Fibroblast of skin of left biceps (primary cell): ENCODE measurements around the gene GSTT4.
"Not testable (repeated sequence)": the region's sequence is repeated elsewhere in the genome, so short reads cannot be mapped to it uniquely, and the experiment has no call there.

ENCODE experiments used
- DNase-seq, 2 experiments: peaks; one replicate each; pipeline ENCODE4 v3.0.0-alpha.2; 2013; ENCODE audit warnings: low read depth in 2 of 2

The GSTT4 gene

GRCh38 chr22:24005201-24005600 is at the start of gene GSTT4:
TSS of gene GSTT4 (minus strand) at chr22:24005453. CDS start at chr22:24005356, 97 bp downstream.
- no peak for DNase-seq

GRCh38 chr22:24054356-24054755 is 49.1 kb upstream of the GSTT4 start:
- DNase-seq, result no peak

GRCh38 chr22:24053481-24054226 is 48.4 kb upstream of the GSTT4 start:
- DNase-seq, result no peak

GRCh38 chr22:24051568-24051967 is 46.3 kb upstream of the GSTT4 start:
- no peak for DNase-seq

- no peak for DNase-seq
Measured at GRCh38 chr22:24051028-24051427, 45.8 kb upstream of the GSTT4 start.

GRCh38 chr22:24049978-24050377 is 44.7 kb upstream of the GSTT4 start:
- DNase-seq, result no peak

GRCh38 chr22:24049211-24049610 is 44.0 kb upstream of the GSTT4 start:
- DNase-seq, result no peak

- no peak for DNase-seq
Measured at GRCh38 chr22:24046024-24046423, 40.8 kb upstream of the GSTT4 start.

- DNase-seq, result no peak
Measured at GRCh38 chr22:24043958-24044357, 38.7 kb upstream of the GSTT4 start.

GRCh38 chr22:24043465-24043864 is 38.2 kb upstream of the GSTT4 start:
- not testable (repeated sequence) for DNase-seq

GRCh38 chr22:24040946-24041345 is 35.7 kb upstream of the GSTT4 start:
- DNase-seq, result no peak

- no peak for DNase-seq
Measured at GRCh38 chr22:24039046-24039445, 33.8 kb upstream of the GSTT4 start.

- no peak for DNase-seq
Measured at GRCh38 chr22:24037851-24038765, 32.9 kb upstream of the GSTT4 start.

GRCh38 chr22:24035296-24035695 is 30.0 kb upstream of the GSTT4 start:
- no peak for DNase-seq

GRCh38 chr22:24033731-24034130 is 28.5 kb upstream of the GSTT4 start:
- DNase-seq, result no peak

GRCh38 chr22:24030186-24030702 is 25.0 kb upstream of the GSTT4 start:
- DNase-seq, result no peak

GRCh38 chr22:24029304-24029703 is 24.1 kb upstream of the GSTT4 start:
- no peak for DNase-seq

- no peak for DNase-seq
Measured at GRCh38 chr22:24028533-24028932, 23.3 kb upstream of the GSTT4 start.

- no peak for DNase-seq
Measured at GRCh38 chr22:24027991-24028390, 22.7 kb upstream of the GSTT4 start.

GRCh38 chr22:24027389-24027975 is 22.2 kb upstream of the GSTT4 start:
- DNase-seq, result no peak

GRCh38 chr22:24026733-24027132 is 21.5 kb upstream of the GSTT4 start:
- DNase-seq, result no peak

- no peak for DNase-seq
Measured at GRCh38 chr22:24026056-24026455, 20.8 kb upstream of the GSTT4 start.
